Lower leg skin (tissue), 3 donors: ENCODE results near the gene LRRC15.

Source experiments
- POLR2A ChIP-seq, 2 donors: fragments of 450-650 bp; IDR thresholded peaks; one replicate each; pipeline ENCODE4 v1.6.1; 2016 to 2017; ENCODE audit warnings: antibody characterized with exemption in 2 of 2, mild to moderate bottlenecking in 1 of 2, moderate library complexity in 1 of 2
- TF ChIP-seq, protein P1 (sequence below), 3 donors: fragments of 450-650 bp; IDR thresholded peaks; one replicate each; pipeline ENCODE4 v1.5.1; 2016; ENCODE audit warnings: antibody characterized with exemption in 3 of 3, mild to moderate bottlenecking in 3 of 3, moderate library complexity in 2 of 3

DNA sequence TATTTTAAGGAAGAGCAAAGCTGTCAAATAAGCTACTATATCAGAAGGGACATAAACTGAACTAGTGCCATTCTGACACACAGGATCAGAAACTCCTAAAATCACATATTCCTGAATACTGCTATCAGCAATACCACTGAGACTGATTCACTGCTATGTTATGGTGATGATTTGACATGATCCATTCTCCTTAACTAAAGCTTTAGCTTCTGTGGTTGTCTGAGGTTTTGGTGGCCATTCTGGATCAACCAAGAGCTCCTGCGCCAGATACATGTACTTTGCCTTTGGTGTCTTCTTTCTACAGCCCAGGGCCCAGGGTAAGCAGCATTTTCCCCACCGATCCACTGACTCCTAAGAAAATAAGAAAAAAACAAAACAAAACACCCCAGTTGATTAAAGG, 36.2 kb upstream of the LRRC15 start:
- TF ChIP-seq, protein P1, sequence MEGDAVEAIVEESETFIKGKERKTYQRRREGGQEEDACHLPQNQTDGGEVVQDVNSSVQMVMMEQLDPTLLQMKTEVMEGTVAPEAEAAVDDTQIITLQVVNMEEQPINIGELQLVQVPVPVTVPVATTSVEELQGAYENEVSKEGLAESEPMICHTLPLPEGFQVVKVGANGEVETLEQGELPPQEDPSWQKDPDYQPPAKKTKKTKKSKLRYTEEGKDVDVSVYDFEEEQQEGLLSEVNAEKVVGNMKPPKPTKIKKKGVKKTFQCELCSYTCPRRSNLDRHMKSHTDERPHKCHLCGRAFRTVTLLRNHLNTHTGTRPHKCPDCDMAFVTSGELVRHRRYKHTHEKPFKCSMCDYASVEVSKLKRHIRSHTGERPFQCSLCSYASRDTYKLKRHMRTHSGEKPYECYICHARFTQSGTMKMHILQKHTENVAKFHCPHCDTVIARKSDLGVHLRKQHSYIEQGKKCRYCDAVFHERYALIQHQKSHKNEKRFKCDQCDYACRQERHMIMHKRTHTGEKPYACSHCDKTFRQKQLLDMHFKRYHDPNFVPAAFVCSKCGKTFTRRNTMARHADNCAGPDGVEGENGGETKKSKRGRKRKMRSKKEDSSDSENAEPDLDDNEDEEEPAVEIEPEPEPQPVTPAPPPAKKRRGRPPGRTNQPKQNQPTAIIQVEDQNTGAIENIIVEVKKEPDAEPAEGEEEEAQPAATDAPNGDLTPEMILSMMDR (IDR thresholded peaks at IDR 0.05) = no peak
- TF ChIP-seq POLR2A (IDR thresholded peaks at IDR 0.05) = no peak
